Body of pancreas (tissue), 4 donors: ENCODE results near the gene PAPPA2.

Source experiments
- CTCF ChIP-seq, 7 experiments: fragments of 450-650 bp in 4 of 7; fragments of 200-600 bp in 3 of 7; sonication (generic) in 3 of 7; IDR thresholded peaks; one replicate each; pipeline ENCODE4 v1.5.1; 2016 to 2019; ENCODE audit warnings: antibody characterized with exemption in 7 of 7
- POLR2A ChIP-seq, 3 donors: fragments of 450-650 bp; IDR thresholded peaks; one replicate each; pipeline ENCODE4 v1.6.1; 2016; ENCODE audit warnings: antibody characterized with exemption in 3 of 3, mild to moderate bottlenecking in 2 of 3

- TF ChIP-seq POLR2A (IDR thresholded peaks at IDR 0.05), result no peak
- no peak for TF ChIP-seq CTCF (IDR thresholded peaks at IDR 0.05)
Measured at GRCh38 chr1:176854758-176855745, 392.1 kb downstream of the PAPPA2 start.
